Activated T-cell treated with anti-CD3 and anti-CD28 coated beads, Interleukin-2, amount 50 U/mL, for 4 hours (primary cell): ENCODE measurements around the gene SSH3. TPM values are rescaled to one million over a fixed set of nuclear protein-coding genes. Genes with fewer than 3 reads are reported as not detected.

Experiments
- ATAC-seq, 2 donors: fragments of 200-7000 bp; cut with Tn5 transposase; one replicate each; pipeline ENCODE4 v1.10.0; 2021
- DNase-seq: peaks from one replicate; pipeline ENCODE4 v3.0.0-alpha.2; 2020
- H3K27me3 Mint-ChIP-seq: one replicate; pipeline ENCODE4 v1.8.0; 2021; ENCODE audit warnings: low read depth, mixed read lengths
- H3K36me3 Mint-ChIP-seq: one replicate; pipeline ENCODE4 v1.8.0; 2022; ENCODE audit warnings: mixed read lengths; ENCODE audit not compliant: insufficient read depth
- H3K4me1 Mint-ChIP-seq: one replicate; pipeline ENCODE4 v1.8.0; 2021; ENCODE audit warnings: low read depth, mixed read lengths
- H3K4me3 Mint-ChIP-seq: one replicate; pipeline ENCODE4 v1.8.0; 2021; ENCODE audit warnings: mild to moderate bottlenecking, moderate library complexity, mixed read lengths
- H3K9me3 Mint-ChIP-seq: one replicate; pipeline ENCODE4 v1.8.0; 2021; ENCODE audit warnings: mixed read lengths
- total RNA-seq, 3 donors: library from RNA; stranded (reverse); gene quantifications; one replicate each; pipeline ENCODE4 v1.2.1, GENCODE V29; 2021

The SSH3 gene
- total RNA-seq, 3 donors from 2014 or later: 4.8 to 7.2 (median 6.6) TPM

DNA sequence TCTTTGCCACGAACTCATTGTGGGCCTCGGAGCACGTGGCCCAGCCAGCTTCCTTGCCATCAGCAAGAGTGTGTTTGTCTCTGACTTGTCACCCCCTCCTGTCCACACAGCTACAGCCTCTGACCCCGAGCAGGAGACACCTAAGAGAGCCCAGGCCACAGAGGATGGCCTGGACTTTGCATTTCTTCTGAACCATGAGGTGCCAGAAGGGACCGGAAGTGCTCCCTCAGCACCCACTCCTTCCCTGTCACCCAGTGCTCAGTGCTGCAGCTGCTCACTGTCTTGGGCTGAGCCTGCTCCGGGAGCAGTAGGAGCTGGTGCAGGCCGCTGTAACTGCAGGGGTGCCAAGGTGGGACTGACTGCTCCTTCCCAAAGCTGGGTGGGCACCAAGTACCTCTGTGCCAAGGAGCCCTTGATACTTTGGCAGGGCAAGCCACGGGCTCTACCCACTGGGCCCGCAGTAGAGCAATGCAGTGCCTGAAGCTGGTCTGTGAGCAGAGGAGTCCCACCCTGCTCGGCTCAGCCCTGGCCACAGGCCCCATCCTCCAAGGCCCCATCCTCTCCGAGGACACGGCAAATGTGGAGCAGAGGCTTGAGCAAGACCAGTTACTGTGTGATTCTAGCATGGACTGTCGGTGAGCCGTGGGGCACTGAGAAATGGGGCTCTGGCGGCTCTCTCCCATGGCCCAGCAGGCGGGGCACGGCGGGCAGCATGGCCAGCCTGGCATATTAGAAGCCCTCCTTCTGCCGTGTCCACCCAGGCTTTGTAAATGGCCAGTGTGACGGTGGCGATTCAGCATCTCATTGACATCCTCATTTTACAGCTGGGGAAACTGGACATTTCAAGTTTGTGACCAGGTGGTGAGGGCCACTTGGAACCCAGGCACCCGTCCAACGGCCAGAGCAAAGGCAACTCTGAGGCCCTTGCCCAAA lies 30.7 kb upstream of the SSH3 start:
- no peaks in the 10 kb centered on the region for H3K27me3 Mint-ChIP-seq
- peaks cover 98% of the 10 kb centered on the region for H3K4me1 Mint-ChIP-seq
- H3K9me3 Mint-ChIP-seq: no peaks in the 10 kb centered on the region
- ATAC-seq (peak; percentile 33 to 35), DNase-seq (no peak)
- H3K4me3 Mint-ChIP-seq: peak overlapping the region; percentile 96
- H3K36me3 Mint-ChIP-seq: peaks cover 6% of the 10 kb centered on the region

DNA sequence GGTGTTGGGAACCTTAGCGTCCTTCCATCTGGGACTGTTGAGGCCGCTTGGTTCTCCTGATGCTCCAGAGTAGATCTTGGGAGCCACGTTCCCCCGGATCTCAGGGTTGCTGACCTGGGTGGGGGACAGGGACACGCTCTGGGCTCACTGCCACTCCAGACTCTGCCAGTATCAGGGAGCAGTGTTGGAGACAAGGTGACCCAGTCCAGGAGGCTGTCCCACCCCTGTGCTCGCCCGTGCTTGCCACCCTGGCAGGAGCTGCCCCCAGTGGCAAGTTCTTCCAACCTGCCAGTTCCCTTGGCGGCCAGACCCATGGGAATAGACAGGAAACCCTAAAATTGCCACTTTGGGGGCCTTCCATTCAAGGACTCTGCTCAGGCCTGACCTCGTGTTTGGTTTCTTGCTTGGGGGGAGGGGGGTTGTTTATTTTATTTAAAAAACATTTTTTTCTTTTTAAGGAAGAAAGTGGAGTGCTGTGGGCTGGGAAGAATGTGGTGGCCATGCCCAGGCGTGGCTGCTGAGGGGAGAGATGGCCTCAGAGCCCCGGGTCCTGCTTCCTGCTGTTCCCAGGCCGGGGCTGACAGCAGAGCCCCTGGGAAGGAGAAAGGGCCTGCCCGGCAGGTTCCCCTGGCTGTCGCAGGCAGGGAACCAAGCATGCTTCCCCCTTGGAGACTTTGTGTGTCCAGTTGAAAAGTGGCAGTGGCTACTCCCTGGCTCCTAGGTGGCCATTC lies 29.9 kb upstream of the SSH3 start:
- DNase-seq (no peak), ATAC-seq (no peak)
- Mint-ChIP-seq H3K36me3 (peaks cover 2% of the 10 kb centered on the region), H3K4me1 (peaks cover 97% of the 10 kb centered on the region), H3K4me3 (no peak overlapping the region), H3K27me3 (no peaks in the 10 kb centered on the region), H3K9me3 (no peaks in the 10 kb centered on the region)

DNA sequence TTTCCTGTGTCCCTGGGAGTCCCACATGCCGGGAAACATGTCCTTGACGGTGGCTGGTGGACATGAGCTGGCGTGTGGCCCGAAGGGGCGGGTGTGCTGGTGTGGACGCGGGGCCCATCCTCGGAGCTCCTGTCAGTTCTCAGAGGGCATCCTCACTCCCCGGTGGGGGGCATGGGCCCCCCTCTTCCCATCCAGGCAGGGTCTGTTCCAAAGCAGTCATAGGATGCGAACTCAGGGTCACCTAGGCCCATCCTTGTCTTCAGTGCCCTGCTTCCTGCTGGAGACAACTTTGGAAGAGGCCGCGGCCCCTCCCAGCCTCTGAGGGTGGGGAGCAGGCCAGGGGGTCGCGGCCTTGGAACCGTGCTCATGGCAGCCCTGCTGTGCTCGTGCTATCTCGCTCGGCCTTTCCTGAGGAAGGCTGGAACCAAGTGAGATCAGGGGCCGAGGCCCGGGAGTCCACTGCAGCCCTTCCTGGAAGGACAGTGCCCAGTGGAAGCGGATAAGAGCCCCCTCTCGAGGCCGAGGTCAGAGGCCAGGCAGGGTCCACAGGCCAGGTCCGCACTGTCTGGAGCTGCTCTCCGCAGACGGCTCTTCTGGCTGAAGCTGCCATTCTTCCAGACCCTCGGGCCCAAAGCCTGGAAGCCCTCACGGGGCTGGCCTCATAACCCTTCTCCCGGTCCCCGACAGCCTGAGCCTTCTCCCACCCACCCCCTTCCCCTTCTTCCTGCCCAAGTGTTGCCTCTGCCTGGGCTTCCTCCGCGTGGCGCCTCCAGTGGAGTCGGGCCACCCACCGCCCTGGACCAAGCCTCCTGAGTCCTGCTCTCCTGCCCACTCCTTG lies 28.3 kb upstream of the SSH3 start:
- Mint-ChIP-seq H3K4me1 (peaks cover 98% of the 10 kb centered on the region), H3K27me3 (no peaks in the 10 kb centered on the region), H3K9me3 (no peaks in the 10 kb centered on the region), H3K36me3 (peaks cover 5% of the 10 kb centered on the region), H3K4me3 (peak overlapping the region; percentile 45)
- no peak for DNase-seq
- ATAC-seq: no peak

DNA sequence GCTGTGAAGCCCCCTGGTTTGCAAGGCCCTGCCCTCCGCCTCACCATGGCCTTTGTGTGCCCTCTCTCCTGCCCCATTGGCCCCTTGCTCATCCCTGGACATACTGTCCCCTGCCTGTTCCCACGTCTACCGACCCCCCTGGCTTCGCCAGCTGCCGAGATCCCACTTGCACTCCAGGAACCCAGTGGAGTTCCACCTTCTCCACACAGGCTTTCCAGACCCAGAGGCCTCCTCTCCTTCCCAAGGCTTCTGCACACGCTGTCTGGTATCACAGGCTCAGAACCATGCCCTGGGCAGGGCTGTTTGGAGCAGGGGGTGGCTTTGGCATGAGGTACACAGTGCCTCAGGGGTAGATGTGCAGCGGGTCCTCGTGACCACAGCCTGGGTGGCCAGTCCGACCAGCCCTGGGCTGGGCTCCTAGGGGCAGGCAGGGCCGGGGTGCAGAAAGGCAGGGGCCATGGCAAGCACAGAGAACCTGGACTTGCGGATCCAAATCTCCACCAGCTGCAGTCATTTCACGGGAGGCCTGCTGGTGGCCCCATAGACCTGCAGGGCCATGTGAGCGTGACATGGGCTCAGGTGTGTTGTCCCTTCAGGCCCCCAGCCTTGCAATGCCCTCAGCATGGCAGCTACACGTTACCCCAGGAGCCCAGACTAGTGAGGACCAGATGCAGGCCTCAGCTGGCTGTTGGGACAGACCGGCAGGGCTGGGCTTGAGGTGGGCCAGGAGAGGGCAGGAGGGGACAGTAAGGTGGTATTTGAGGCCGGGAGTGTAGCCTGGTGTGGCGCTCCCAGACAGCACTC lies 27.5 kb upstream of the SSH3 start:
- H3K9me3 Mint-ChIP-seq: no peaks in the 10 kb centered on the region
- DNase-seq: no peak
- H3K36me3 Mint-ChIP-seq: peaks cover 5% of the 10 kb centered on the region
- ATAC-seq: no peak
- peak overlapping the region; percentile 78 for H3K4me3 Mint-ChIP-seq
- no peaks in the 10 kb centered on the region for H3K27me3 Mint-ChIP-seq
- H3K4me1 Mint-ChIP-seq: peaks cover 94% of the 10 kb centered on the region

DNA sequence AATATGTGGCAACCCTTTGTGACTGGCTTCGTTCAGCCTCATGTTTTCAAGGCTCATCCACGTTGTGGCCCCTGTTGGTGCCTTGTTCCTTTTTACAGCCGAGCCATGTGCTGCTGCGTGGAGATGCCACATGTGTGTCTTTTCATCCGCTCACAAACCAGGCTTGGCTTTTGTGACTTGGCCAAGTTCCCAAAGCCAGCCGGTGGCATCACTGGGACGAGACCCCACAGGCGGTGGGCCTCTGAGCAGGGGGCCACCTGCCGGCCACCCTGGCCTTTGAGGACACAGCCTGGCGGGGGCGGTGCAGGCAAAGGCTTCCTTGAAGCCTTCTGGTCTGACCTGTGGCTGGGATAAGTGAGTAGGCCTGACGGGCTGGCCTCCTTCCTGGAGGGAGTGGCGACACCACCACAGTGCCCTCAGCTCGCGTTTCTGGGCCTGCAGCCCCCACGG lies 26.5 kb upstream of the SSH3 start:
- H3K36me3 Mint-ChIP-seq: peaks cover 5% of the 10 kb centered on the region
- ATAC-seq: peak; percentile 23 to 30
- DNase-seq: no peak
- no peaks in the 10 kb centered on the region for H3K9me3 Mint-ChIP-seq
- H3K27me3 Mint-ChIP-seq: no peaks in the 10 kb centered on the region
- H3K4me1 Mint-ChIP-seq: peaks cover 84% of the 10 kb centered on the region
- H3K4me3 Mint-ChIP-seq: peak overlapping the region; percentile 78

DNA sequence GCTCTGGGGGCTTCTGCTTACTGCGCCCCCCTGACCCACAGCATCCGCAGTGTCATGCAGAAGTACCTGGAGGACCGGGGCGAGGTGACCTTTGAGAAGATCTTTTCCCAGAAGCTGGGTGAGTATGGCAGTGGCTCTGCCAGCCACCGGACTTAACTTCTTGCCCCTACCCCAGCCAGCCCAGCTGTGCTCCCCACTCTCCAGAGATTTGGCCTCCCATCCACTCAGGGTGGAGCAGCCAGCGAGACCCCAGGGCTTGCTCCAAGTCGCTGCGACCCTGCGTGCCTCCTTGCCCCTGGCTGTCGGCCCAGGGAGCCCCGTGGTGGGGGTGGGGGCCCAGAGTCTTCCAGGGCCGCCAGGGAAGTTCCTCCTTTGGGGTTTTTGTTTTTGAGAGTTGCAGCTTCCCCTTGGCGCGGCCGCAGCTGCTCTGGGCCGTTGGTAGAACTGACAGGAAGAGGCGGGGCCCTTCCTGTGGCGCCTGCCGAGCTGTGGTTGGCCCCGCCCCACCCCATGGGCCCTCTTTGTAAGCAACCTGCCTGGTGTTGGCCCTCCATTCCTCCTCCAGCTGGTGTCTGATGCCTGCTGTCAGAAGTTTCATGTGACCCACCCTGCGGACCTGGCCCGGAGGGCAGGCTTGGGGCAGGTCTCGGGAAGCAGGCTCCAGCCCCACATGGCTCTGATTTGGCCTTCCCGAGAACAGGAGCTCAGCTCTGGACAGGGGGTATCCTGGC lies 25.9 kb upstream of the SSH3 start:
- Mint-ChIP-seq H3K4me3 (peak overlapping the region; percentile 78), H3K36me3 (peaks cover 9% of the 10 kb centered on the region), H3K27me3 (no peaks in the 10 kb centered on the region), H3K4me1 (peaks cover 79% of the 10 kb centered on the region), H3K9me3 (no peaks in the 10 kb centered on the region)
- DNase-seq (peak; percentile 82), ATAC-seq (peak; percentile 94 to 95)

DNA sequence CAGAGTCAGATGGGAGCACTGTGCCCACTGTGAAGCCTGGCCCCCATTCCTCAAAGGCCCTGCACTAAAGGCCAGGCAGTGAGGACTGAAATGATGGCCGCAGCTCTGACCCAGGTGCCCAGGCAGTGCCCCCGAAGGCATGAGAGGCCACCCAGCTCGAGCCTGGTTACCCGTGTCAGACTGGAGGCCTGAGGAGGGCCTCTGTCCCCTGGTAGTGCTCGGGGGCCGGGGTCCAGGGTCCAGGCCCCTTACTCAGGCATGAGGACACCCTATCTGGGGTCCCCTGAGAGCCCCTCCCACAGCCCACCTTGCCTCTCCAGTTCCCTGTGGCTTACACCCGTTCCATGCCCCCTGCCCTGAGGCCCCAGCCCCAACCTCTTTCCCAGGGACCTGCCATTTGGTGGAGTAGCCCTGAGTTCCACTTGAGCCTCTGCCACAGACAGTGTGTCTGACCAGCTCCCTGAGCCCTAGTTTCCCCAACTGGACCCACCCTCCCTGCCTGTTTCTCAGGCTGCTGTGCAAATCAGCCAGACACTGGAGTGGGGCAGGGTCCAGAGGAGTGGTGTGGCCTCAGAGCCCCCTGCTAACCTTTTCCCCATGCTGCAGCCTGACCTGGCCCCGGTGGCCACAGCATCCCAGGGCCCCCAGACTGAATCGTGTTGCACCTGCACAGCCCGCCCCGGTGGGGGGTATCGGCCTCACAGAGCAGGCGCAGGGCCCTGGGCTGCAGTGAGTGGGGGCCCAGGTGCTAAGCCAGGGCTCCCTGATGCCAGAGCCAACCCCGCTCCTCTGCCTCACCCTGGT lies 25.0 kb upstream of the SSH3 start:
- H3K36me3 Mint-ChIP-seq: peaks cover 11% of the 10 kb centered on the region
- DNase-seq: no peak
- H3K9me3 Mint-ChIP-seq: no peaks in the 10 kb centered on the region
- peak overlapping the region; percentile 78 for H3K4me3 Mint-ChIP-seq
- peaks cover 72% of the 10 kb centered on the region for H3K4me1 Mint-ChIP-seq
- ATAC-seq: no peak
- H3K27me3 Mint-ChIP-seq: no peaks in the 10 kb centered on the region

DNA sequence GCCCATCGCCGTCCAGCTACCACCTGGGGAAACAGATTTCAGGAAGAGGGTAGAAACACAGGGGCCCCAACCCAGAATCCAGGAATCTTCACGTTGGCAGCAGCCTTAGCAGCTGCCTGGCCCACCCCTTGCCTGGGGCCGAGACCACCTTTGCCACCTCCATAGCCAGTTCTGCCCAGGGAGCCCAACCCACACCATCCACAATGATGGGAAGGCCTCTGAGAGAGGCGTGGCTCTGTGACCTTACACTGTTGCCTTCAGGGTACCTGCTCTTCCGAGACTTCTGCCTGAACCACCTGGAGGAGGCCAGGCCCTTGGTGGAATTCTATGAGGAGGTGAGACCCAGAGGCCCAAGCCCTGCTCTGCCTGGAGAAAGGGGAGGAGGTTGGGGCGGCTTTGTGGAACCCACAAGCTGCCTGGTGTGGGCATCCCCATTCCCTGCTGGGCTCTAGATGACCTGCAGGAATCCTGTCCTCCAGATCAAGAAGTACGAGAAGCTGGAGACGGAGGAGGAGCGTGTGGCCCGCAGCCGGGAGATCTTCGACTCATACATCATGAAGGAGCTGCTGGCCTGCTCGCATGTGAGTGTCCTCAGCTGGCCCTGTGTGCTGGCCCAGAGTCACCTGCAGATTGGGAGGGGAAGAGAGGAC lies 24.3 kb upstream of the SSH3 start:
- ATAC-seq (no peak), DNase-seq (no peak)
- Mint-ChIP-seq H3K4me3 (no peak overlapping the region), H3K36me3 (peaks cover 15% of the 10 kb centered on the region), H3K27me3 (no peaks in the 10 kb centered on the region), H3K4me1 (peaks cover 65% of the 10 kb centered on the region), H3K9me3 (no peaks in the 10 kb centered on the region)

DNA sequence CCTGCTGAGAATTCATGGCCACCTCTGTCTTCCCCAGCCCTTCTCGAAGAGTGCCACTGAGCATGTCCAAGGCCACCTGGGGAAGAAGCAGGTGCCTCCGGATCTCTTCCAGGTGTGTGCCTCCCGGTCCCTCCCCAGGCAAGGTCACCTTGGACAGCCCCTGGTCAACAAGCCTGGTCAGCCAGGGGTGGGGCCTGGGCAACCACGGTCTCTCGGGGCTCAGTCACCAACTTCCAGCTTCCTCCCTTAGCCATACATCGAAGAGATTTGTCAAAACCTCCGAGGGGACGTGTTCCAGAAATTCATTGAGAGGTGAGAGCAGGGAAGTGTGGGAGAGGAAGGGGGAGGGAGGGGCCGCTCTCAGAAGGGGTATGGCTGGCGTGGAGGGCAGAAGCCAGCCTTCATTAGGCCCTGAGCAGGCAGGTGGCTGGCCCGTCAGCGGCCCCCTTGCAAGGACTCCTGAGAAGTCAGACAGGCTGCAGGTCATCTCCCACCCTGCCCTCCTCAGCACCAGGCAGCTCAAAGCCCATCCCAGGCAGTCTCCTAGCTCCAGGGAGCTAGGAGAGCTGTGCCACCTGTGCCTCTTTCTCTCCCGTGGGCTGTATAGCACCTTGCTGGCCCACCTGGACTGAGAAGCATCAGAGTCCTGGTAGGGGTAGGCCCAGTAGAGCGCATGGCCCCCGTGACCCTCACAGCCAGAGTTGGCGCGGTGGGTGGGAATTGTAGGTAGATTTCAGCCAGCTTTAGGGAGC lies 23.6 kb upstream of the SSH3 start:
- DNase-seq (no peak), ATAC-seq (no peak)
- H3K4me1 Mint-ChIP-seq: peaks cover 58% of the 10 kb centered on the region
- no peaks in the 10 kb centered on the region for H3K27me3 Mint-ChIP-seq
- no peaks in the 10 kb centered on the region for H3K9me3 Mint-ChIP-seq
- peaks cover 16% of the 10 kb centered on the region for H3K36me3 Mint-ChIP-seq
- H3K4me3 Mint-ChIP-seq: peak overlapping the region; percentile 16

DNA sequence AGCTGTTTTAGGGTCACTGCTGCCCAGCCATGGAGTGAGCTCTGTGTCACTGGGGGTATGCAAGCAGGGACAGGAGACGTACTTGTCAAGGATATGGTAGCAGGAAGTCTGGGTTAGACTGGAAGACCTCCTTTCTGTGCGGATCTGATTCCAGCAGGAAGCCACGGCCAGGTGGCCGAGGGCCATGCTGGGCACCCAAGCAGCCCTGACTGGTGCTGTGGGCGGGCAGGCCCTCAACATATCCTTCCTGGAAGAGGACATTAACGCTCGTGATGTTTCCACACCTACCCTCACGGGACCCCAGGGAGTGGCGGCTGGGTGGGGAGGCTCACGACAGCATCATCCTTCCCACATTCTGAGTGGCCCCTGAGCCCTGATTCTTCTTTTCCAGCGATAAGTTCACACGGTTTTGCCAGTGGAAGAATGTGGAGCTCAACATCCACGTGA lies 23.0 kb upstream of the SSH3 start:
- ATAC-seq (no peak), DNase-seq (no peak)
- Mint-ChIP-seq H3K27me3 (no peaks in the 10 kb centered on the region), H3K36me3 (peaks cover 16% of the 10 kb centered on the region), H3K4me3 (no peak overlapping the region), H3K4me1 (peaks cover 54% of the 10 kb centered on the region), H3K9me3 (no peaks in the 10 kb centered on the region)

DNA sequence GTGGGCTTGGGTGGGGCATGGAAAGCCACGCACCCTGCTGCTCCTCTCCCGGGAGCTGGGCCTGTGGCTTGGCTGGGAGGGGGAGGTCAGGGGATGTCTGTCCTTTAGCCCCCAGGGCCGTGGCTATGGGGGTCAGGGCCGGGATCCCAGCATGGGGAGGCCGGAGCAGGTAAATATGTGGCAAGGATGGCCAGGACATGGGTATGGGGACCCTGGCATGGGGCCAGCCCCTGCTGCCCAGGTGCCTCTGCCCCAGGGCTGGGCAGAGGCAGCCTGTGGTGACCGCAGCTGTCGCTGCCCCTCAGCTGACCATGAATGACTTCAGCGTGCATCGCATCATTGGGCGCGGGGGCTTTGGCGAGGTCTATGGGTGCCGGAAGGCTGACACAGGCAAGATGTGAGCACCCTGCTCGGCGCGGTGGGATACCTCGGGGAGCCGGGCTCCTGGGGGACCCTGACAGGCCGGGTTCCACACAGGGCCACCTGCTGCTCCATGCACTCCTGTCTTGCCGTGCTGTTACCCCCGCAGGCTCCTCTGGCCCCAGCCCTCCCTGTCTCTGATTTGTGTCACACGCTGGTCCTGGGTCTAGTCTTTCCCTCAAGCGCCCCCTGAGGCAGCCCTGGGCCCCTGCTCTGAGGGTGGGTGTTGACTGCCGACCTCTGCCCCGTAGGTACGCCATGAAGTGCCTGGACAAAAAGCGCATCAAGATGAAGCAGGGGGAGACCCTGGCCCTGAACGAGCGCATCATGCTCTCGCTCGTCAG lies 22.4 kb upstream of the SSH3 start:
- DNase-seq (no peak), ATAC-seq (no peak)
- Mint-ChIP-seq H3K4me3 (no peak overlapping the region), H3K27me3 (no peaks in the 10 kb centered on the region), H3K4me1 (peaks cover 50% of the 10 kb centered on the region), H3K9me3 (no peaks in the 10 kb centered on the region), H3K36me3 (peaks cover 16% of the 10 kb centered on the region)
